Bronchial epithelial cell (primary cell): ENCODE data around the gene NR2E1. TPM values are rescaled to one million over a fixed set of nuclear protein-coding genes. Genes with fewer than 3 reads are reported as not detected.

Experiments used
- DNase-seq: peaks from one replicate; pipeline ENCODE4 v3.0.0-alpha.2; 2010; ENCODE audit warnings: low read depth
- FAIRE-seq: peaks from 2 replicates; lab custom pipeline; 2011; peaks lifted over from hg19 to GRCh38; lab: Jason Lieb, UNC
- H3K27me3 ChIP-seq: 2 replicates; pipeline ENCODE4 v1.5.1; 2011; ENCODE audit warnings: low read length; ENCODE audit not compliant: control insufficient read depth, insufficient read depth
- H3K36me3 ChIP-seq: 2 replicates; pipeline ENCODE4 v1.5.1; 2011; ENCODE audit warnings: low read length; ENCODE audit not compliant: control insufficient read depth, insufficient read depth
- H3K4me3 ChIP-seq: 2 replicates; pipeline ENCODE4 v1.5.1; 2011; ENCODE audit warnings: mild to moderate bottlenecking, low read depth, low read length, control low read depth
- CTCF ChIP-seq: IDR thresholded peaks from 2 replicates; pipeline ENCODE4 v1.5.1; 2011; ENCODE audit warnings: mild to moderate bottlenecking, moderate library complexity, low read length, control low read depth, inconsistent platforms; ENCODE audit not compliant: insufficient read depth, severe bottlenecking
- total RNA-seq: library from RNA; depleted of rRNA; stranded (reverse); fragments of >200 nt; gene quantifications from 2 replicates; pipeline ENCODE4 v1.2.1, GENCODE V29; 2014

Gene NR2E1
- total RNA-seq, 1 donor from 2014 or later: not detected

DNA sequence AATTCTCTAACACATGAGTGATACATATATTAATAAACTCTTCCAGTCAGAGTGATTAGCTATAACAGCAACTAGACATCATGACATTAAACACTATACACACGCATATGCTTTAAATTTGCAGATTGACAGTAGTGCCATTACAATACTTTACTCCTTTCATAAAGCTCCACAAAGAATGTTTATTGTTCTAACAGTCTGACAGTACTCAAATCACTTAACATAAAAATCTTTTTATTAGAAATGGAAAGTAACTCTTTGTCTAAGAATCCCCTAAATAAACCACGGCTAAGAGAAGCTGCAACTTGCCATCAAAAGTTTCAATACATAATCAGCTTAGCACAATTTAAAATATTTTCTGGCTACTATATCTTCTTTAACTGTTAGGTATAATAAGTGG, 71.0 kb downstream of the NR2E1 start:
- FAIRE-seq (no peak), DNase-seq (no peak)
- TF ChIP-seq CTCF: no peak
- Histone ChIP-seq H3K4me3 (no peak overlapping the region), H3K27me3 (no peaks in the 10 kb centered on the region), H3K36me3 (no peaks in the 10 kb centered on the region)

- no peak for TF ChIP-seq CTCF
- DNase-seq: no peak
- no peak for FAIRE-seq
- Histone ChIP-seq H3K36me3 (no peaks in the 10 kb centered on the region), H3K4me3 (no peak overlapping the region), H3K27me3 (no peaks in the 10 kb centered on the region)
Measured at GRCh38 chr6:108238322-108238721, 72.5 kb downstream of the NR2E1 start.

Other genes starting within 250 kb of the NR2E1 start
- 19.7 and 31.1 TPM in 2 replicates for gene SEC63, start 207.8 kb upstream of the NR2E1 start, total RNA-seq
- 36.7 and 142 TPM in 2 replicates for gene OSTM1, start 91.3 kb upstream of the NR2E1 start, total RNA-seq
- 173 and 180 TPM in 2 replicates for gene SNX3, start 95.0 kb downstream of the NR2E1 start, total RNA-seq
- 2.6 and 3.3 TPM in 2 replicates for gene AFG1L, start 129.0 kb downstream of the NR2E1 start, total RNA-seq